Measurements from ENCODE around the gene FNDC8.
"Not testable (repeated sequence)": the region's sequence is repeated elsewhere in the genome, so short reads cannot be mapped to it uniquely, and the experiment has no call there.

Gene FNDC8

GRCh38 chr17:35170968-35171771, 49.8 kb downstream of the FNDC8 start:
- DNase-seq (ENCODE audit: low read depth, low spot score), result no peak

- no peak for DNase-seq (ENCODE audit: low read depth, low spot score)
Measured at GRCh38 chr17:35171834-35172233, 50.4 kb downstream of the FNDC8 start.

GRCh38 chr17:35172321-35172720, 50.9 kb downstream of the FNDC8 start:
- DNase-seq (ENCODE audit: low read depth, low spot score), result not testable (repeated sequence)

- DNase-seq (ENCODE audit: low read depth, low spot score), result no peak
Measured at GRCh38 chr17:35174835-35175334, 53.5 kb downstream of the FNDC8 start.

- DNase-seq (ENCODE audit: low read depth, low spot score), result no peak
Measured at GRCh38 chr17:35175638-35176415, 54.4 kb downstream of the FNDC8 start.

GRCh38 chr17:35176897-35177296, 55.5 kb downstream of the FNDC8 start:
- DNase-seq (ENCODE audit: low read depth, low spot score), result no peak

GRCh38 chr17:35179379-35179778, 58.0 kb downstream of the FNDC8 start:
- DNase-seq (ENCODE audit: low read depth, low spot score), result not testable (repeated sequence)

All from activated CD4-positive, CD25-positive, alpha-beta regulatory T cell treated with anti-CD3 and anti-CD28 coated beads, Interleukin-2, amount 50 U/mL, for 16 hours (primary cell).